Prostate gland (tissue), 2 donors: Measurements from ENCODE around the gene EARS2. TPM values are rescaled to one million over a fixed set of nuclear protein-coding genes. Genes with fewer than 3 reads are reported as not detected.

ENCODE experiments used
- DNase-seq: peaks from one replicate; pipeline ENCODE4 v3.0.0-alpha.2; 2019; ENCODE audit warnings: low spot score
- H3K27ac ChIP-seq, 2 donors: fragments of 200-600 bp; sonication (generic); 2 replicates each; pipeline ENCODE4 v1.5.1; 2017 to 2019
- H3K27me3 ChIP-seq: fragments of 200-600 bp; sonication (generic); replicated peaks from 2 replicates; pipeline ENCODE4 v1.5.1; 2019; ENCODE audit not compliant: insufficient read depth
- H3K36me3 ChIP-seq, 2 donors: fragments of 200-600 bp; sonication (generic); 1 replicate in 1 of 2; 2 replicates in 1 of 2; pipeline versions ENCODE4 v1.5.1 to v1.8.1; 2017 to 2019
- H3K4me1 ChIP-seq: fragments of 200-600 bp; sonication (generic); replicated peaks from 2 replicates; pipeline ENCODE4 v1.5.1; 2019
- H3K4me3 ChIP-seq, 2 donors: fragments of 200-600 bp; sonication (generic); 2 replicates each; pipeline ENCODE4 v1.5.1; 2017 to 2019
- H3K9me3 ChIP-seq: fragments of 200-600 bp; sonication (generic); 2 replicates; pipeline ENCODE4 v1.5.1; 2017
- POLR2A ChIP-seq: fragments of 450-650 bp; IDR thresholded peaks from one replicate; pipeline ENCODE4 v1.6.1; 2016; ENCODE audit warnings: antibody characterized with exemption, mild to moderate bottlenecking
- POLR2AphosphoS5 ChIP-seq: sonication (generic); formaldehyde crosslinking; IDR thresholded peaks from one replicate; pipeline ENCODE4 v1.6.1; 2017; ENCODE audit warnings: antibody characterized with exemption
- WGBS: methylation state at CpG from one replicate; pipeline ENCODE4 v1.1.5; 2018; 5-methylcytosine and 5-hydroxymethylcytosine counted together
- intact Hi-C: fragments of 100-400 bp; cut with DNase I; formaldehyde crosslinking; loops from one replicate; pipeline ENCODE4 v1.14.2; 2022
- total RNA-seq, 2 donors: library from RNA; depleted of rRNA; stranded (reverse); fragments of >200 nt; gene quantifications; one replicate each; pipeline ENCODE4 v1.1.0, GENCODE V29; 2016
- TF ChIP-seq, protein P1 (sequence below), 4 experiments: fragments of 200-600 bp in 2 of 4; fragments of 450-650 bp in 2 of 4; sonication (generic) in 2 of 4; IDR thresholded peaks; 1 replicate in 3 of 4; 2 replicates in 1 of 4; pipeline ENCODE4 v1.5.1; 2016 to 2019; ENCODE audit warnings: antibody characterized with exemption in 4 of 4, mild to moderate bottlenecking in 2 of 4, moderate library complexity in 2 of 4

Gene EARS2
- total RNA-seq, 2 donors from 2014 or later: 40.3 to 60.2 TPM

DNA sequence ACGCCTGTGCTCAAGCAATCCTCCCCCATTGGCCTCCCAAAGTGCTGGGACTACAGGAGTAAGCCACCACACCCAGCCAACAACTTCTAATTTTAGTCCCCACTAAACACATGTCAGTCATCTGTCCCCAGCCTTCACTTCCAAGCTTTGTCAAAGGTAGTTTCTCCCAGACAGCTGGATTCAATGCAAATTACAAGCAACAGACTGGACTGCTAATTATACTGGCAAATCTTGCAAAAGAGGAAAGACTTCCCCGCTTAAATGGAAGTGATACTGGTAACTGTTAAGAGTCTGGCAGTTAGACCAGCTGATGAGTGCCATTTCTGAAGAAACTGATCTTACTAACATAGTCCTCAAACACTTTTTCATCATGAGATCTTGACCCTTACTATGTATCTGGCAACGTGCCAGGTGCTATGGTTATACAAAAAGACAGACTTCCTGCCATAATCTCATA, 38.7 kb downstream of the EARS2 start:
- peaks cover 2% of the 10 kb centered on the region in 2 donors for H3K36me3 ChIP-seq
- no peak for DNase-seq
- no peak overlapping the region for H3K27ac ChIP-seq
- 83% methylated on average over 3 of the region's 3 CpGs for WGBS
- H3K9me3 ChIP-seq: no peaks in the 10 kb centered on the region
- H3K27me3 ChIP-seq: no peaks in the 10 kb centered on the region
- no peak for TF ChIP-seq POLR2A
- TF ChIP-seq, protein P1, sequence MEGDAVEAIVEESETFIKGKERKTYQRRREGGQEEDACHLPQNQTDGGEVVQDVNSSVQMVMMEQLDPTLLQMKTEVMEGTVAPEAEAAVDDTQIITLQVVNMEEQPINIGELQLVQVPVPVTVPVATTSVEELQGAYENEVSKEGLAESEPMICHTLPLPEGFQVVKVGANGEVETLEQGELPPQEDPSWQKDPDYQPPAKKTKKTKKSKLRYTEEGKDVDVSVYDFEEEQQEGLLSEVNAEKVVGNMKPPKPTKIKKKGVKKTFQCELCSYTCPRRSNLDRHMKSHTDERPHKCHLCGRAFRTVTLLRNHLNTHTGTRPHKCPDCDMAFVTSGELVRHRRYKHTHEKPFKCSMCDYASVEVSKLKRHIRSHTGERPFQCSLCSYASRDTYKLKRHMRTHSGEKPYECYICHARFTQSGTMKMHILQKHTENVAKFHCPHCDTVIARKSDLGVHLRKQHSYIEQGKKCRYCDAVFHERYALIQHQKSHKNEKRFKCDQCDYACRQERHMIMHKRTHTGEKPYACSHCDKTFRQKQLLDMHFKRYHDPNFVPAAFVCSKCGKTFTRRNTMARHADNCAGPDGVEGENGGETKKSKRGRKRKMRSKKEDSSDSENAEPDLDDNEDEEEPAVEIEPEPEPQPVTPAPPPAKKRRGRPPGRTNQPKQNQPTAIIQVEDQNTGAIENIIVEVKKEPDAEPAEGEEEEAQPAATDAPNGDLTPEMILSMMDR (IDR thresholded peaks at IDR 0.05): no peak
- no peak for TF ChIP-seq POLR2AphosphoS5
- H3K4me3 ChIP-seq: no peak overlapping the region
- no peaks in the 10 kb centered on the region for H3K4me1 ChIP-seq
- intact Hi-C loops: no loop called here

DNA sequence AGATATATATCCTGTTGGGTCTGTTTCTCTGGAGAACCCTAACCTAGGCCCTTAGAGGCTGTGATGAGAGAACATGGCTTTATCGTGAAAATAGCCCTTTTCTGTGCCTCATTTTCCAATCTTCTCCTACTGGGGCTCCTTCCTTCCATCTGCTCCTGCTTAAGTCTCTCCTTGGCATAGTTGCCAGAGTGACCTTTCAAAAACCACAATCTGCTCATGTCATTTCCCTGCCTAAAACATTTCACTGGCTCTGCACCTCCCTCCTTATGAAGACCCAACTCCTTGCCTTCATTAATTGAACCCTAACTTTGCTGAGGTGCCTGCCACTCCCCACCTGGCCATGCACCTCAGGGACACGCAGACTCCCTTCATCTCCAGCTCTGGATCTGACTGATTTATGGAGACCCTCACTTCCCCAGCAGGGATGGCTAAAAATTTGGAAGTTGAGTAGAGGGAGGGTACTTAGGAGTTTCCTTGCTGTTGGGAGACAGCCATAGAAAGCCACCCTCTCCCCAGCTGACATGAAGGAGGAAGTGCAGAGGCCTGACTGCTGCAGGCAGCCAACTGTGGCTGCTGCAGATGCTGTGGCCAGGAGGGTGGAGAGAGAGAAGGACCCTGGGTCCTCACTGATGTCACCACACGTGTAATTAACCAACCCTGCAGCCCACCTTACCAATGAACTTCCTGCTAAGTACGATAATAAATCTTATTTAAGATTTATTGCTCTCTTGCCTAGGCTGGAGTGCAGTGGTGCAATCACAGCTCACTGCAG, 40.6 kb downstream of the EARS2 start:
- Histone ChIP-seq H3K36me3 (no peaks in the 10 kb centered on the region), H3K27me3 (no peaks in the 10 kb centered on the region), H3K4me3 (no peak overlapping the region), H3K9me3 (no peaks in the 10 kb centered on the region), H3K27ac (no peak overlapping the region), H3K4me1 (no peaks in the 10 kb centered on the region)
- no peak for TF ChIP-seq POLR2A
- TF ChIP-seq, protein P1 (IDR thresholded peaks at IDR 0.05): no peak
- no peak for TF ChIP-seq POLR2AphosphoS5
- intact Hi-C loops: no loop called here
- DNase-seq: no peak
- 69% methylated on average over 4 of the region's 4 CpGs for WGBS

DNA sequence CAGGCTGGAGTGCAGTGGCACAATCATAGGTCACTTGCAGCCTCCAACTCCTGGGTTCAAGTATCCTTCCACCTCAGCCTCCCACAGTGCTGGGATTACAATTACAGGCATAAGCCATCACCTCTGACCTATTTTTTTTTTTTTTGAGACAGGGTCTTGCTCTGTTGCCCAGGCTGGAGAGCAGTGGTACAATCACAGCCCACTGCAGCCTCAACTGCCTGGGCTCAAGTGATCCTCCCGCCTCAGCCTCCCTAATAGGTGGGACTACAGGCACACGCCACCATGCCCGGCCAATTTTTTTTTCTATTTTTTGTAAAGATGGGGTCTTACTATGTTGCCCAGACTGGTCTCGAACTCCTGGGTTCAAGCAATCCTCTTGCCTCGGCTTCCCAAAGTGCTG, 41.3 kb downstream of the EARS2 start:
- no peak overlapping the region for H3K4me3 ChIP-seq
- no peaks in the 10 kb centered on the region for H3K4me1 ChIP-seq
- no peak for DNase-seq
- WGBS: 98% methylated on average over 5 of the region's 5 CpGs
- no peaks in the 10 kb centered on the region for H3K36me3 ChIP-seq
- no peak overlapping the region for H3K27ac ChIP-seq
- H3K27me3 ChIP-seq: no peaks in the 10 kb centered on the region
- TF ChIP-seq POLR2A (no peak), POLR2AphosphoS5 (no peak)
- TF ChIP-seq, protein P1 (IDR thresholded peaks at IDR 0.05): no peak
- H3K9me3 ChIP-seq: no peaks in the 10 kb centered on the region
- intact Hi-C loops: no loop called here

DNA sequence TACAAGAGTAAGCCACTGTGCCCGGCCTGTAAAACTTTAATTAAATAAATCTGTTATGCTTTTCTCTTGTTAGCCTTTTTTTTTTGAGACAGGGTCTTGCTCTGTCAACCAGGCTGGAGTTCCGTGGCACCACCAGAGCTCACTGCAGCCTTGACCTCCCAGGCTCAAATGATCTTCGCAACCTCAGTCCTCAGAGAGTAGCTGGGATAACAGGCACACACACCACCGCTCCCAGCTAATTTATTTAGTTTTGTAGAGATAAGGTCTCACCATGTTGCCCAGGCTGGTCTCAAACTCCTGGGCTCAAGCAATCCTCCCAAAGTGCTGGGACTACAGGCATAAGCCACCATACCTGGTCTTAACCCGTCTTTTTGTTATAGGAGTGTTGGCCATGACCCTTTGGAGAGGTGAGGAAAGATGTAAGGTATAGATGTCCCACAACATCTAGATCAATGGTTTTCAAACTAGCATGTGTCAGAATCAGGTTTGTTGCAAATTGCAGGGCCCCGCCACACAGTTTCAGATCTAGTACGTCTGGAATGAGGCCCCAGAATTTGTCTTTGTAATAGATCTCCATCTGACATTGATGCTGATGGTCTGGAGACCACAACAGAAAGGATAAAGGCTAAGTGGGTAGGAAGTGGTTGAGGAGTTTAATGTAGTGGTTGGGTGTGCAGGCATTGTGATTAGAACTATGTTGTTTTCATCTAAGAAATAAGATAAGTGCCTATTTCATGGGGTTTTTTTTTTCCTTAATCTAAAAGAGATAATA, 42.6 kb downstream of the EARS2 start:
- Histone ChIP-seq H3K9me3 (no peaks in the 10 kb centered on the region), H3K4me3 (no peak overlapping the region), H3K27ac (no peak overlapping the region), H3K4me1 (no peaks in the 10 kb centered on the region), H3K27me3 (no peaks in the 10 kb centered on the region), H3K36me3 (no peaks in the 10 kb centered on the region)
- WGBS: 87% methylated on average over 7 of the region's 7 CpGs
- intact Hi-C loops: no loop called here
- no peak for DNase-seq
- TF ChIP-seq, protein P1 (IDR thresholded peaks at IDR 0.05): no peak
- TF ChIP-seq POLR2AphosphoS5 (no peak), POLR2A (no peak)
